HepG2 (cell line): ENCODE data around the gene RIPK3. TPM values are rescaled to one million over a fixed set of nuclear protein-coding genes. Genes with fewer than 3 reads are reported as not detected.
"Not testable (repeated sequence)": the region's sequence is repeated elsewhere in the genome, so short reads cannot be mapped to it uniquely, and the experiment has no call there.

Source experiments
- CEBPG ChIP-seq: IDR thresholded peaks from 2 replicates; pipeline ENCODE4 v1.6.1; 2016
- CREB1 ChIP-seq, 2 experiments: fragments of 450-650 bp in 1 of 2; IDR thresholded peaks; 2 replicates each; pipeline ENCODE4 v1.6.1; 2016 to 2017; ENCODE audit warnings: control low read depth in 1 of 2, mild to moderate bottlenecking in 1 of 2, missing compliant biosample characterization in 1 of 2, missing genetic modification characterization in 1 of 2
- CTCF ChIP-seq: sonication (generic); formaldehyde crosslinking; IDR thresholded peaks from 2 replicates; pipeline ENCODE4 v1.5.0; 2020; ENCODE audit warnings: mild to moderate bottlenecking, missing genetic modification reagents, moderate library complexity
- ELF3 ChIP-seq: IDR thresholded peaks from 2 replicates; pipeline ENCODE4 v1.6.1; 2016; ENCODE audit warnings: missing genetic modification reagents, missing compliant biosample characterization
- FOSL2 ChIP-seq: sonication (generic); formaldehyde crosslinking; IDR thresholded peaks from 2 replicates; pipeline ENCODE4 v1.4.0; 2020; ENCODE audit warnings: missing genetic modification reagents
- FOXA3 ChIP-seq: IDR thresholded peaks from 2 replicates; pipeline ENCODE4 v1.6.1; 2016; ENCODE audit warnings: missing genetic modification reagents, missing compliant biosample characterization
- FOXO1 ChIP-seq: sonication (generic); formaldehyde crosslinking; IDR thresholded peaks from 2 replicates; pipeline ENCODE4 v1.4.0; 2020; ENCODE audit warnings: missing genetic modification reagents
- HMGXB4 ChIP-seq, 2 experiments: sonication (generic) in 1 of 2; formaldehyde crosslinking in 1 of 2; IDR thresholded peaks; 2 replicates each; pipeline versions ENCODE4 v1.4.0 to v1.6.1; 2018 to 2020; ENCODE audit warnings: missing genetic modification reagents in 2 of 2, borderline replicate concordance in 1 of 2, low read depth in 1 of 2, mild to moderate bottlenecking in 1 of 2, missing biosample characterization in 1 of 2
- HOXA3 ChIP-seq: sonication (generic); formaldehyde crosslinking; IDR thresholded peaks from 2 replicates; pipeline ENCODE4 v1.5.0; 2020; ENCODE audit warnings: missing genetic modification reagents
- IRF2 ChIP-seq: IDR thresholded peaks from 2 replicates; pipeline ENCODE4 v1.6.1; 2018; ENCODE audit warnings: missing genetic modification reagents, missing compliant biosample characterization
- ISL2 ChIP-seq: sonication (generic); formaldehyde crosslinking; IDR thresholded peaks from 2 replicates; pipeline ENCODE4 v1.5.0; 2020; ENCODE audit warnings: missing genetic modification reagents
- MIER3 ChIP-seq: IDR thresholded peaks from 2 replicates; pipeline ENCODE4 v1.6.1; 2016; ENCODE audit warnings: missing compliant biosample characterization, borderline replicate concordance
- TFAP4 ChIP-seq: sonication (generic); IDR thresholded peaks from 2 replicates; pipeline ENCODE4 v1.6.1; 2016; ENCODE audit warnings: low read depth, borderline replicate concordance
- THAP11 ChIP-seq: IDR thresholded peaks from 2 replicates; pipeline ENCODE4 v1.6.1; 2016; ENCODE audit warnings: missing biosample characterization, missing genetic modification reagents
- ZFY ChIP-seq: sonication (generic); formaldehyde crosslinking; IDR thresholded peaks from 2 replicates; pipeline ENCODE4 v1.4.0; 2020; ENCODE audit warnings: missing genetic modification reagents
- ZNF543 ChIP-seq: sonication (generic); formaldehyde crosslinking; IDR thresholded peaks from 2 replicates; pipeline ENCODE4 v1.4.0; 2020; ENCODE audit warnings: mild to moderate bottlenecking, missing genetic modification reagents
- ZNF547 ChIP-seq: sonication (generic); formaldehyde crosslinking; IDR thresholded peaks from 2 replicates; pipeline ENCODE4 v1.5.1; 2020; ENCODE audit warnings: mild to moderate bottlenecking, missing genetic modification reagents
- polyA plus RNA-seq, 8 experiments: library from polyadenylated mRNA; depleted of rRNA in 3 of 8; stranded (reverse) in 7 of 8; unstranded in 1 of 8; fragments of >200 nt; fragmentation: Illumina TruSeq in 4 of 8; extraction: Trizol in 4 of 8; gene quantifications; 2 replicates each; pipeline versions ENCODE4 v1.2.1 to v1.2.3, GENCODE V29; 2011 to 2016; ENCODE audit warnings: low read depth in 4 of 8, missing spikeins in 1 of 8, mixed read lengths in 1 of 8; ENCODE audit not compliant: insufficient read depth in 1 of 8
- total RNA-seq, 5 experiments: library from RNA; depleted of rRNA; stranded (reverse); fragments of >200 nt; fragmentation: Illumina TruSeq; extraction: Trizol; gene quantifications; 2 replicates each; pipeline ENCODE4 v1.2.3, GENCODE V29; 2016; ENCODE audit warnings: low read depth in 1 of 5
- TF ChIP-seq, protein P1 (sequence below): IDR thresholded peaks from 2 replicates; pipeline ENCODE4 v1.4.0; 2020; ENCODE audit warnings: mild to moderate bottlenecking, missing genetic modification reagents

RIPK3 gene
- total and polyA plus RNA-seq, 2 of the 13 experiments (the other 11 are each of a cell fraction or from before 2014, with no cell fraction given) = not detected

GRCh38 chr14:24327914-24328313 is 11.9 kb downstream of the RIPK3 start (continued):
- TF ChIP-seq, protein P1, sequence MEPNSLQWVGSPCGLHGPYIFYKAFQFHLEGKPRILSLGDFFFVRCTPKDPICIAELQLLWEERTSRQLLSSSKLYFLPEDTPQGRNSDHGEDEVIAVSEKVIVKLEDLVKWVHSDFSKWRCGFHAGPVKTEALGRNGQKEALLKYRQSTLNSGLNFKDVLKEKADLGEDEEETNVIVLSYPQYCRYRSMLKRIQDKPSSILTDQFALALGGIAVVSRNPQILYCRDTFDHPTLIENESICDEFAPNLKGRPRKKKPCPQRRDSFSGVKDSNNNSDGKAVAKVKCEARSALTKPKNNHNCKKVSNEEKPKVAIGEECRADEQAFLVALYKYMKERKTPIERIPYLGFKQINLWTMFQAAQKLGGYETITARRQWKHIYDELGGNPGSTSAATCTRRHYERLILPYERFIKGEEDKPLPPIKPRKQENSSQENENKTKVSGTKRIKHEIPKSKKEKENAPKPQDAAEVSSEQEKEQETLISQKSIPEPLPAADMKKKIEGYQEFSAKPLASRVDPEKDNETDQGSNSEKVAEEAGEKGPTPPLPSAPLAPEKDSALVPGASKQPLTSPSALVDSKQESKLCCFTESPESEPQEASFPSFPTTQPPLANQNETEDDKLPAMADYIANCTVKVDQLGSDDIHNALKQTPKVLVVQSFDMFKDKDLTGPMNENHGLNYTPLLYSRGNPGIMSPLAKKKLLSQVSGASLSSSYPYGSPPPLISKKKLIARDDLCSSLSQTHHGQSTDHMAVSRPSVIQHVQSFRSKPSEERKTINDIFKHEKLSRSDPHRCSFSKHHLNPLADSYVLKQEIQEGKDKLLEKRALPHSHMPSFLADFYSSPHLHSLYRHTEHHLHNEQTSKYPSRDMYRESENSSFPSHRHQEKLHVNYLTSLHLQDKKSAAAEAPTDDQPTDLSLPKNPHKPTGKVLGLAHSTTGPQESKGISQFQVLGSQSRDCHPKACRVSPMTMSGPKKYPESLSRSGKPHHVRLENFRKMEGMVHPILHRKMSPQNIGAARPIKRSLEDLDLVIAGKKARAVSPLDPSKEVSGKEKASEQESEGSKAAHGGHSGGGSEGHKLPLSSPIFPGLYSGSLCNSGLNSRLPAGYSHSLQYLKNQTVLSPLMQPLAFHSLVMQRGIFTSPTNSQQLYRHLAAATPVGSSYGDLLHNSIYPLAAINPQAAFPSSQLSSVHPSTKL = peak; percentile 33; the same call in 1 of the 2 replicates
- 0 out of 2 replicates have a peak, but pooled peaks have one; percentile 35 for TF ChIP-seq ELF3 (CRISPR knock-in tag)
- 0 out of 2 replicates have a peak, but pooled peaks have one; percentile 31 for TF ChIP-seq ZNF543 (CRISPR knock-in tag)
- TF ChIP-seq FOXA3 = peak; percentile 35; the same call in 1 of the 2 replicates
- TF ChIP-seq ZNF547 (CRISPR knock-in tag) = 0 out of 2 replicates have a peak, but pooled peaks have one; percentile 64
- TF ChIP-seq ISL2 (CRISPR knock-in tag) = 0 out of 2 replicates have a peak, but pooled peaks have one; percentile 21
- 0 out of 2 replicates have a peak, but pooled peaks have one; percentile 41 for TF ChIP-seq IRF2 (CRISPR knock-in tag)
- peak; percentile 41 for TF ChIP-seq FOSL2 (CRISPR knock-in tag)
- TF ChIP-seq ZFY = peak; percentile 14; the same call in 1 of the 2 replicates
- TF ChIP-seq CEBPG (CRISPR knock-in tag) = 0 out of 2 replicates have a peak, but pooled peaks have one; percentile 6
- peak; percentile 48; the same call in 1 of the 2 replicates for TF ChIP-seq HOXA3
- TF ChIP-seq FOXO1 (CRISPR knock-in tag) = 0 out of 2 replicates have a peak, but pooled peaks have one; percentile 23
- TF ChIP-seq TFAP4 = 0 out of 2 replicates have a peak, but pooled peaks have one; percentile 16
- peak; percentile 59; the same call in 1 of the 2 replicates for TF ChIP-seq MIER3 (CRISPR knock-in tag)
- TF ChIP-seq CREB1 (IDR thresholded peaks at IDR 0.05) = peak; percentile 79
- TF ChIP-seq CREB1 (CRISPR knock-in tag; IDR thresholded peaks at IDR 0.05) = not testable (repeated sequence)
- 0 out of 2 replicates have a peak, but pooled peaks have one; percentile 31 for TF ChIP-seq THAP11 (CRISPR knock-in tag)
- TF ChIP-seq CTCF (CRISPR knock-in tag) = peak; percentile 89
- TF ChIP-seq HMGXB4 (CRISPR knock-in tag; IDR thresholded peaks at IDR 0.05; ENCODE audit: borderline replicate concordance in 1 of 2, low read depth in 1 of 2) = peak; percentile 54 to 78; a peak in 2 of 4 replicates
